Lower leg skin (tissue), 4 donors: ENCODE results near the gene CORO1C. TPM values are rescaled to one million over a fixed set of nuclear protein-coding genes. Genes with fewer than 3 reads are reported as not detected.

Source experiments
- DNase-seq, 2 donors: peaks; one replicate each; pipeline ENCODE4 v3.0.0-alpha.2; 2019; ENCODE audit warnings: low spot score in 2 of 2
- H3K4me3 ChIP-seq: fragments of 200-600 bp; sonication (generic); 2 replicates; pipeline ENCODE4 v1.5.1; 2017; ENCODE audit warnings: mild to moderate bottlenecking, low read depth; ENCODE audit not compliant: poor library complexity, severe bottlenecking
- CTCF ChIP-seq, 3 donors: fragments of 450-650 bp; IDR thresholded peaks; one replicate each; pipeline ENCODE4 v1.5.1; 2016; ENCODE audit warnings: antibody characterized with exemption in 3 of 3, mild to moderate bottlenecking in 3 of 3, moderate library complexity in 2 of 3
- POLR2A ChIP-seq, 2 donors: fragments of 450-650 bp; IDR thresholded peaks; one replicate each; pipeline ENCODE4 v1.6.1; 2016 to 2017; ENCODE audit warnings: antibody characterized with exemption in 2 of 2, mild to moderate bottlenecking in 1 of 2, moderate library complexity in 1 of 2
- WGBS, 2 donors: methylation state at CpG; one replicate each; pipeline ENCODE4 v1.1.5; 2018; 5-methylcytosine and 5-hydroxymethylcytosine counted together
- intact Hi-C: fragments of 100-400 bp; cut with DNase I; formaldehyde crosslinking; loops from one replicate; pipeline ENCODE4 v1.15.0; 2023; ENCODE audit warnings: low total_unique reads
- total RNA-seq, 4 donors: library from RNA; depleted of rRNA; stranded (reverse); fragments of >200 nt; gene quantifications; one replicate each; pipeline ENCODE4 v1.1.0, GENCODE V29; 2016

Gene CORO1C
- total RNA-seq, 4 donors from 2014 or later = 86.5 to 193 (median 146) TPM

- intact Hi-C loops = no loop called here
- no peak for DNase-seq
- no peak overlapping the region for H3K4me3 ChIP-seq
- no peak for TF ChIP-seq CTCF (IDR thresholded peaks at IDR 0.05)
- no peak for TF ChIP-seq POLR2A (IDR thresholded peaks at IDR 0.05)
- WGBS, 2 donors = 62 to 80% methylated on average over 10 to 14 of the region's 14 CpGs
Observed at GRCh38 chr12:108616941-108617858, 114.1 kb downstream of the CORO1C start.

- TF ChIP-seq POLR2A (IDR thresholded peaks at IDR 0.05) (no peak), CTCF (IDR thresholded peaks at IDR 0.05) (no peak)
- intact Hi-C loops = no loop called here
- no peak overlapping the region for H3K4me3 ChIP-seq
- no peak for DNase-seq
- 88% methylated on average over 2 of the region's 2 CpGs for WGBS, 2 donors
Observed at GRCh38 chr12:108616359-108616758, 115.0 kb downstream of the CORO1C start.

- H3K4me3 ChIP-seq = no peak overlapping the region
- DNase-seq = no peak
- intact Hi-C loops = no loop called here
- TF ChIP-seq POLR2A (IDR thresholded peaks at IDR 0.05) (no peak), CTCF (IDR thresholded peaks at IDR 0.05) (no peak)
- 85 to 86% methylated on average over 1 of the region's 1 CpG for WGBS, 2 donors
Observed at GRCh38 chr12:108615918-108616317, 115.4 kb downstream of the CORO1C start.

- intact Hi-C loops = loop anchor here (5.0 kb wide), 1 partner anchor 47 kb away; no protein-coding TSS in a partner anchor
- no peak overlapping the region for H3K4me3 ChIP-seq
- WGBS, 2 donors = 82 to 97% methylated on average over 4 to 6 of the region's 6 CpGs
- DNase-seq = no peak
- TF ChIP-seq POLR2A (IDR thresholded peaks at IDR 0.05) = no peak
- no peak for TF ChIP-seq CTCF (IDR thresholded peaks at IDR 0.05)
Observed at GRCh38 chr12:108614639-108615038, 116.7 kb downstream of the CORO1C start.

GRCh38 chr12:108614041-108614440, 117.3 kb downstream of the CORO1C start:
- intact Hi-C loops = loop anchor here (5.0 kb wide), 1 partner anchor 47 kb away; no protein-coding TSS in a partner anchor
- WGBS, 2 donors = 68 to 76% methylated on average over 4 of the region's 4 CpGs
- H3K4me3 ChIP-seq = no peak overlapping the region
- TF ChIP-seq CTCF (IDR thresholded peaks at IDR 0.05) (no peak), POLR2A (IDR thresholded peaks at IDR 0.05) (no peak)
- no peak for DNase-seq
